HepG2 (cell line): ENCODE results near the gene TET2.

Experiments used
- ARNTL ChIP-seq: sonication (generic); formaldehyde crosslinking; IDR thresholded peaks from 2 replicates; pipeline ENCODE4 v1.4.0; 2020; ENCODE audit warnings: mild to moderate bottlenecking, missing genetic modification reagents
- CEBPB ChIP-seq: IDR thresholded peaks from 2 replicates; pipeline ENCODE4 v1.6.1; 2011; ENCODE audit warnings: low read depth, low read length, improper control_type of control experiment, borderline replicate concordance
- CHD2 ChIP-seq: IDR thresholded peaks from 2 replicates; pipeline ENCODE4 v1.6.1; 2011; ENCODE audit warnings: low read depth, low read length, improper control_type of control experiment
- HCFC1 ChIP-seq: fragments of 150-350 bp; IDR thresholded peaks from 2 replicates; pipeline ENCODE4 v1.6.1; 2014; ENCODE audit warnings: low read depth, low read length
- KDM1A ChIP-seq: IDR thresholded peaks from 2 replicates; pipeline ENCODE4 v1.6.1; 2016; ENCODE audit warnings: missing compliant biosample characterization
- NCOA5 ChIP-seq: sonication (generic); formaldehyde crosslinking; IDR thresholded peaks from 2 replicates; pipeline ENCODE4 v1.4.0; 2020; ENCODE audit warnings: missing genetic modification reagents
- POLR2A ChIP-seq, 2 experiments: IDR thresholded peaks; 2 replicates each; pipeline ENCODE4 v1.6.1; 2011; ENCODE audit warnings: low read depth in 2 of 2, low read length in 2 of 2, mild to moderate bottlenecking in 1 of 2, moderate library complexity in 1 of 2; ENCODE audit not compliant: insufficient read depth in 1 of 2
- SP1 ChIP-seq, 2 experiments: fragments of 450-650 bp in 1 of 2; sonication (generic) in 1 of 2; formaldehyde crosslinking in 1 of 2; IDR thresholded peaks; 2 replicates each; pipeline versions ENCODE4 v1.4.0 to v1.6.1; 2016 to 2020; ENCODE audit warnings: missing genetic modification reagents in 1 of 2
- TGIF2 ChIP-seq: IDR thresholded peaks from 2 replicates; pipeline ENCODE4 v1.6.1; 2016; ENCODE audit warnings: control low read depth, missing compliant biosample characterization
- ZBTB1 ChIP-seq: sonication (generic); formaldehyde crosslinking; IDR thresholded peaks from 2 replicates; pipeline ENCODE4 v1.4.0; 2020; ENCODE audit warnings: missing genetic modification reagents, borderline replicate concordance
- ZBTB44 ChIP-seq: sonication (generic); formaldehyde crosslinking; IDR thresholded peaks from 2 replicates; pipeline ENCODE4 v1.4.0; 2020; ENCODE audit warnings: missing genetic modification reagents
- ZNF552 ChIP-seq: sonication (generic); formaldehyde crosslinking; IDR thresholded peaks from 2 replicates; pipeline ENCODE4 v1.9.0; 2022; ENCODE audit warnings: missing genetic modification reagents, mild to moderate bottlenecking, borderline replicate concordance
- TF ChIP-seq, protein P1 (sequence below): sonication (generic); formaldehyde crosslinking; IDR thresholded peaks from 2 replicates; pipeline ENCODE4 v1.5.0; 2020; ENCODE audit warnings: mild to moderate bottlenecking, missing genetic modification reagents, moderate library complexity
- TF ChIP-seq, protein P2 (sequence below): sonication (generic); formaldehyde crosslinking; IDR thresholded peaks from 2 replicates; pipeline ENCODE4 v1.9.0; 2021; ENCODE audit warnings: missing genetic modification reagents, borderline replicate concordance

DNA sequence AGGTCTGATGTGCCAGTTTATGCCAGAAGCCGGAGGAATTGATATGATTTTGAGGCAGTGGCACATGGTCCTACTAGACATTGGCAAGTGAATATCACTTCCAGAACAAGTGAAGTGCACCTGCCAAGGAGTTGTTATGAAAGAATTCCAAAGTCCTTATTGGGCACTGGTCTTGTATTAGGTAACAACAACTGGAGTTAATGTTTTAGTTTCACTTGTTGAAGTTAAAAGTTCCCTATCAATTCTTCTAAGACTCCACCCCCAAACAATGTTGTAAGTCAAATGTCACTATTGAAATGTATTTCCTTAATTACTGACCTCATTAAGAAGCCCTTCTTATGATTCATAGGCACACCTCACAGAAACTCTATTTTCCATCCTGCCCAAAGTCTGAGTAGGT, 3.1 kb downstream of the TET2 start:
- TF ChIP-seq, protein P1, sequence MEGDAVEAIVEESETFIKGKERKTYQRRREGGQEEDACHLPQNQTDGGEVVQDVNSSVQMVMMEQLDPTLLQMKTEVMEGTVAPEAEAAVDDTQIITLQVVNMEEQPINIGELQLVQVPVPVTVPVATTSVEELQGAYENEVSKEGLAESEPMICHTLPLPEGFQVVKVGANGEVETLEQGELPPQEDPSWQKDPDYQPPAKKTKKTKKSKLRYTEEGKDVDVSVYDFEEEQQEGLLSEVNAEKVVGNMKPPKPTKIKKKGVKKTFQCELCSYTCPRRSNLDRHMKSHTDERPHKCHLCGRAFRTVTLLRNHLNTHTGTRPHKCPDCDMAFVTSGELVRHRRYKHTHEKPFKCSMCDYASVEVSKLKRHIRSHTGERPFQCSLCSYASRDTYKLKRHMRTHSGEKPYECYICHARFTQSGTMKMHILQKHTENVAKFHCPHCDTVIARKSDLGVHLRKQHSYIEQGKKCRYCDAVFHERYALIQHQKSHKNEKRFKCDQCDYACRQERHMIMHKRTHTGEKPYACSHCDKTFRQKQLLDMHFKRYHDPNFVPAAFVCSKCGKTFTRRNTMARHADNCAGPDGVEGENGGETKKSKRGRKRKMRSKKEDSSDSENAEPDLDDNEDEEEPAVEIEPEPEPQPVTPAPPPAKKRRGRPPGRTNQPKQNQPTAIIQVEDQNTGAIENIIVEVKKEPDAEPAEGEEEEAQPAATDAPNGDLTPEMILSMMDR (CRISPR knock-in tag): no peak
- TF ChIP-seq ARNTL (CRISPR knock-in tag) (no peak), NCOA5 (CRISPR knock-in tag) (no peak), ZBTB44 (CRISPR knock-in tag) (no peak), CEBPB (peak; percentile 28; the same call in 1 of the 2 replicates), SP1 (IDR thresholded peaks at IDR 0.05) (no peak), SP1 (CRISPR knock-in tag; IDR thresholded peaks at IDR 0.05) (no peak), POLR2A (IDR thresholded peaks at IDR 0.05; ENCODE audit: insufficient read depth in 1 of 2, low read depth in 2 of 2, low read length in 2 of 2) (no peak), KDM1A (CRISPR knock-in tag) (no peak), ZBTB1 (CRISPR knock-in tag) (no peak), HCFC1 (no peak), CHD2 (no peak), ZNF552 (CRISPR knock-in tag) (no peak), TGIF2 (CRISPR knock-in tag) (no peak)
- TF ChIP-seq, protein P2, sequence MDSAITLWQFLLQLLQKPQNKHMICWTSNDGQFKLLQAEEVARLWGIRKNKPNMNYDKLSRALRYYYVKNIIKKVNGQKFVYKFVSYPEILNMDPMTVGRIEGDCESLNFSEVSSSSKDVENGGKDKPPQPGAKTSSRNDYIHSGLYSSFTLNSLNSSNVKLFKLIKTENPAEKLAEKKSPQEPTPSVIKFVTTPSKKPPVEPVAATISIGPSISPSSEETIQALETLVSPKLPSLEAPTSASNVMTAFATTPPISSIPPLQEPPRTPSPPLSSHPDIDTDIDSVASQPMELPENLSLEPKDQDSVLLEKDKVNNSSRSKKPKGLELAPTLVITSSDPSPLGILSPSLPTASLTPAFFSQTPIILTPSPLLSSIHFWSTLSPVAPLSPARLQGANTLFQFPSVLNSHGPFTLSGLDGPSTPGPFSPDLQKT (CRISPR knock-in tag): no peak
